Measurements from ENCODE around the gene PIR.

DNA sequence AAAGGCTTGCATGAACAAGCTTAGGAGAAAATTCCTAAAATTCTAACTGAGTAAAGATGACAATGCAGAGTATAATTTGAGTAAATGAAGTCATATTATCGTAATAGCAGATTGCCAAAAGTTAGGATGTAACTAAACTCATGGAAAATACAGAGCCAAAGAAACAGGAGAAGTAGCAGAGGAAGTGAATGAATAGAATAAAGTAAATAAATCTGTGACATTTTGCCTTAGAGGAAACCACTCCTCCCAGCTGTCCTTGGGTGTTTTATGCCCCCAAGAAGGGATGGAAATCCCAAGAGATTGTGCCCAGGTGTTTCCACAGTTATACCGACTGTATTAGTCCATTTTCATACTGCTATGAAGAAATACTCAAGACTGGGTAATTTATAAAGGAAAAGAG lies 5.6 kb upstream of the PIR start:
- no peak for TF ChIP-seq CTCF (IDR thresholded peaks at IDR 0.05; ENCODE audit: extremely low read depth in 1 of 2, insufficient read depth in 1 of 2, low read depth in 1 of 2, low read length in 2 of 2)
- no peak for TF ChIP-seq POLR2A (IDR thresholded peaks at IDR 0.05; ENCODE audit: low read depth, low read length)
- TF ChIP-seq EZH2 (IDR thresholded peaks at IDR 0.05; ENCODE audit: borderline replicate concordance, low read depth, low read length, severe bottlenecking), result no peak
- TF ChIP-seq MAX (IDR thresholded peaks at IDR 0.05; ENCODE audit: insufficient read depth, insufficient read length), result no peak
- no peak for TF ChIP-seq POLR2AphosphoS5 (IDR thresholded peaks at IDR 0.05; ENCODE audit: insufficient read depth, low read depth, low read length)
